Liver (tissue), 9 donors: ENCODE data around the gene SCARB1. TPM values are rescaled to one million over a fixed set of nuclear protein-coding genes. Genes with fewer than 3 reads are reported as not detected.

Source experiments
- DNase-seq: peaks from one replicate; pipeline ENCODE4 v3.0.0-alpha.2; 2017; ENCODE audit warnings: low spot score
- H3K27ac ChIP-seq, 2 donors: one replicate each; pipeline ENCODE4 v1.7.0; 2013; ENCODE audit warnings: inconsistent platforms in 2 of 2, low read length in 2 of 2, control low read depth in 1 of 2, low read depth in 1 of 2, mild to moderate bottlenecking in 1 of 2
- H3K27me3 ChIP-seq, 4 donors: one replicate each; pipeline versions ENCODE4 v1.6.1 to v1.7.0; 2013; ENCODE audit warnings: low read length in 3 of 4, inconsistent platforms in 1 of 4, mild to moderate bottlenecking in 1 of 4, moderate library complexity in 1 of 4; ENCODE audit not compliant: control insufficient read depth in 4 of 4, insufficient read depth in 4 of 4
- H3K36me3 ChIP-seq, 4 donors: one replicate each; pipeline versions ENCODE4 v1.6.1 to v1.7.0; 2013; ENCODE audit warnings: low read length in 3 of 4, mild to moderate bottlenecking in 3 of 4, low read depth in 1 of 4, moderate library complexity in 1 of 4; ENCODE audit not compliant: control insufficient read depth in 4 of 4, insufficient read depth in 3 of 4
- H3K4me1 ChIP-seq, 4 donors: one replicate each; pipeline versions ENCODE4 v1.6.1 to v1.7.0; 2013; ENCODE audit warnings: low read length in 3 of 4, mild to moderate bottlenecking in 3 of 4, moderate library complexity in 1 of 4; ENCODE audit not compliant: control insufficient read depth in 4 of 4, insufficient read depth in 4 of 4
- H3K4me3 ChIP-seq, 3 donors: one replicate each; pipeline versions ENCODE4 v1.6.1 to v1.7.0; 2013; ENCODE audit warnings: low read length in 3 of 3, control low read depth in 1 of 3, low read depth in 1 of 3, mild to moderate bottlenecking in 1 of 3
- H3K9ac ChIP-seq, 2 donors: one replicate each; pipeline ENCODE4 v1.7.0; 2013; ENCODE audit warnings: low read length in 2 of 2, mild to moderate bottlenecking in 2 of 2, moderate library complexity in 2 of 2, control low read depth in 1 of 2, low read depth in 1 of 2
- H3K9me3 ChIP-seq, 4 donors: one replicate each; pipeline versions ENCODE4 v1.6.1 to v1.7.0; 2013; ENCODE audit warnings: low read length in 3 of 4; ENCODE audit not compliant: control insufficient read depth in 4 of 4
- EGR1 ChIP-seq, 2 donors: IDR thresholded peaks; 2 replicates each; pipeline ENCODE4 v1.6.1; 2016 to 2018; ENCODE audit warnings: antibody characterized with exemption in 2 of 2, low read depth in 2 of 2
- FOXA1 ChIP-seq: IDR thresholded peaks from 2 replicates; pipeline ENCODE4 v1.6.1; 2016; ENCODE audit warnings: antibody characterized with exemption
- FOXA2 ChIP-seq: IDR thresholded peaks from 2 replicates; pipeline ENCODE4 v1.6.1; 2016; ENCODE audit warnings: antibody characterized with exemption
- HNF4A ChIP-seq, 2 donors: conservative IDR thresholded peaks; 2 replicates each; pipeline ENCODE4 v1.6.1; 2016; ENCODE audit warnings: antibody characterized with exemption in 2 of 2, mild to moderate bottlenecking in 2 of 2
- HNF4G ChIP-seq: IDR thresholded peaks from 2 replicates; pipeline ENCODE4 v1.6.1; 2016; ENCODE audit warnings: antibody characterized with exemption
- JUND ChIP-seq, 2 donors: IDR thresholded peaks; 2 replicates each; pipeline ENCODE4 v1.6.1; 2016; ENCODE audit warnings: antibody characterized with exemption in 2 of 2
- MAX ChIP-seq: IDR thresholded peaks from 2 replicates; pipeline ENCODE4 v1.6.1; 2016; ENCODE audit warnings: antibody characterized with exemption
- NR2F2 ChIP-seq: IDR thresholded peaks from 2 replicates; pipeline ENCODE4 v1.6.1; 2016; ENCODE audit warnings: antibody characterized with exemption
- RAD21 ChIP-seq, 2 donors: IDR thresholded peaks; 2 replicates each; pipeline ENCODE4 v1.6.1; 2016; ENCODE audit warnings: antibody characterized with exemption in 2 of 2, mild to moderate bottlenecking in 2 of 2
- REST ChIP-seq: IDR thresholded peaks from 2 replicates; pipeline ENCODE4 v1.6.1; 2016; ENCODE audit warnings: antibody characterized with exemption, mild to moderate bottlenecking
- RXRA ChIP-seq, 2 donors: IDR thresholded peaks; 2 replicates each; pipeline ENCODE4 v1.6.1; 2017 to 2018; ENCODE audit warnings: antibody characterized with exemption in 2 of 2, mild to moderate bottlenecking in 1 of 2
- SP1 ChIP-seq: IDR thresholded peaks from 2 replicates; pipeline ENCODE4 v1.6.1; 2018; ENCODE audit warnings: antibody characterized with exemption, mild to moderate bottlenecking
- TAF1 ChIP-seq: conservative IDR thresholded peaks from 2 replicates; pipeline ENCODE4 v1.6.1; 2016; ENCODE audit warnings: antibody characterized with exemption, mild to moderate bottlenecking
- YY1 ChIP-seq: IDR thresholded peaks from 2 replicates; pipeline ENCODE4 v1.6.1; 2016; ENCODE audit warnings: antibody characterized with exemption, mild to moderate bottlenecking
- ZBTB33 ChIP-seq: IDR thresholded peaks from 2 replicates; pipeline ENCODE4 v1.6.1; 2016; ENCODE audit warnings: antibody characterized with exemption
- WGBS: extraction: QIAGEN DNeasy Blood & Tissue Kit; methylation state at CpG from one replicate; pipeline ENCODE4 v1.1.7; 2013; 5-methylcytosine and 5-hydroxymethylcytosine counted together
- polyA plus RNA-seq, 2 donors: library from polyadenylated mRNA; stranded (reverse) in 1 of 2; unstranded in 1 of 2; fragments of 200-250 nt in 1 of 2; fragments of >200 nt in 1 of 2; fragmentation: Nextera tagmentation in 1 of 2; extraction: Ambion mirVana in 1 of 2; gene quantifications; one replicate each; pipeline versions ENCODE4 v1.2.1 to v1.2.3, GENCODE V29; 2013 to 2015
- total RNA-seq, 2 donors: library from RNA; depleted of rRNA; stranded (reverse); fragments of >200 nt; gene quantifications; one replicate each; pipeline ENCODE4 v1.2.3, GENCODE V29; 2014
- TF ChIP-seq, protein P1 (sequence below): fragments of 150-350 bp; IDR thresholded peaks from 2 replicates; pipeline ENCODE4 v1.5.1; 2017; ENCODE audit warnings: improper control_type of control experiment, low read depth, low read length; ENCODE audit not compliant: missing input control
- donor health status: healthy.
- donor health status: healthy.
- donor health status: healthy.
- donor health status: healthy.
- donor health status: healthy.

SCARB1 gene
- total and polyA plus RNA-seq, 4 donors = 85.3 to 289 (median 141) TPM

- Histone ChIP-seq H3K9me3 (no peaks in the 10 kb centered on the region), H3K9ac (no peak overlapping the region), H3K27me3 (no peaks in the 10 kb centered on the region), H3K27ac (peak overlapping the region in 1 of 2 donors; percentile 40), H3K4me3 (no peak overlapping the region), H3K36me3 (no peaks in the 10 kb centered on the region), H3K4me1 (peaks cover 22 to 67% (median 46%) of the 10 kb centered on the region in 4 donors)
- TF ChIP-seq FOXA1 (no peak), YY1 (no peak), RAD21 (IDR thresholded peaks at IDR 0.05) (no peak)
- DNase-seq = no peak
- 92% methylated on average over 17 of the region's 17 CpGs for WGBS
Measured at GRCh38 chr12:124848621-124849380, 14.9 kb downstream of the SCARB1 start.

DNA sequence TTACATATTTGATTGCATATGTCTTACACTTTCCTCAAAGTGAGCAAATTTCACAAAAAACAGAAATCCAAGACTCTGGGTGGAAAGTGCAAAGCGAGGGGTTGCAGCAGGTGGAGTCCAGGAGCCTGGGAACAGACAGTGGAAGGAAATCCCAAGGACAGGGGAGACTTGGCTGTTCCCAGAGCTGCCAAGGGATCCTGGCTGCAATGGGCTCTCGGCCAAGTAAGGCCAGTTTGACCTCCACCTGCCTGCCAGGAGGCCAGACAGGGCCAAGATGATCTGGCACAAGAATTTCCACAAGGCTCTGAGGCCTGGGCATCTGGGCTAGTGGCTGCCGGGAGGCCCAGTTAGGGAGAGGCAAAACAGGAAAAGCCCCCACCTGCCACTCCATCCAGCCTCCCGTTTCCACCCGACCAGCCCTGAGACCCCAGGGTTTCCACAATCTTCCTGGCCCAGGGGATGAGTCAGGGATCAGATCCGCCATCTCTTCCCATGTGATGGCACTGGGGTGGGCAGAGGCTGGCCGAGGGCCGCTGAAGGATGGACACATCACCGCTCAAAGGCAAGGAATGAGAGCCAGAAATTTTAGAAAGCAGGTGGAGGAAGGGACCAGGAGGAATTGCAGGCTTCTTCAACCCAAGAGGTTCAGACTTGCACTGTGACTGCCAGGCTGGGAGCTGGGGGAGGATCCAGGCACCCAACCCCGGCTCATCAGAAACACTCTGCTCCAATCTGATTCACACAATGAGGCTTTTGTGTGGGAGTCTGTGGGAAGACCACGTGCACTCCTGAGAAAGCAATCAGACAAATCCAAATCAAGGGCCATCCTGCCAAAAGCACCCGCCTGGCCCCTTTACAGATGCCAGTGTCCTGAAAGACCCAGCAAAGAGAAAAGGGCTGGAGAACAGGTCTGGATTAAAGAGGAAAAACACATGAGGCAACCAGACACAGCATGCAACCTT is 16.3 kb downstream of the SCARB1 start:
- H3K27me3 ChIP-seq = no peaks in the 10 kb centered on the region

GRCh38 chr12:124844411-124845397 is 19.0 kb downstream of the SCARB1 start:
- Histone ChIP-seq H3K27ac (no peak overlapping the region), H3K4me1 (peaks cover 13 to 57% (median 44%) of the 10 kb centered on the region in 4 donors), H3K36me3 (no peaks in the 10 kb centered on the region)

More for the DNA sequence above, 16.3 kb downstream of the SCARB1 start:
- Histone ChIP-seq H3K9ac (no peak overlapping the region), H3K9me3 (no peaks in the 10 kb centered on the region), H3K27ac (peak overlapping the region; percentile 51 to 66), H3K4me3 (no peak overlapping the region), H3K4me1 (peaks cover 17 to 63% (median 47%) of the 10 kb centered on the region in 4 donors), H3K36me3 (no peaks in the 10 kb centered on the region)
- no peak for TF ChIP-seq FOXA1
- peak; percentile 41 to 49 for TF ChIP-seq RXRA (IDR thresholded peaks at IDR 0.05)
- peak; percentile 34 for TF ChIP-seq NR2F2
- 59% methylated on average over 12 of the region's 12 CpGs for WGBS
- no peak for DNase-seq

More at GRCh38 chr12:124844411-124845397, 19.0 kb downstream of the SCARB1 start:
- DNase-seq = no peak
- Histone ChIP-seq H3K9me3 (no peaks in the 10 kb centered on the region), H3K27me3 (no peaks in the 10 kb centered on the region), H3K4me3 (no peak overlapping the region), H3K9ac (no peak overlapping the region)
- 90% methylated on average over 37 of the region's 37 CpGs for WGBS
- no peak for TF ChIP-seq JUND (IDR thresholded peaks at IDR 0.05)
- TF ChIP-seq REST = no peak
- TF ChIP-seq EGR1 (IDR thresholded peaks at IDR 0.05; ENCODE audit: low read depth in 2 of 2) = no peak
- no peak for TF ChIP-seq TAF1
- no peak for TF ChIP-seq HNF4G
- no peak for TF ChIP-seq FOXA2
- TF ChIP-seq MAX = no peak
- no peak for TF ChIP-seq HNF4A (conservative IDR thresholded peaks at IDR 0.05)
- TF ChIP-seq YY1 = no peak
- TF ChIP-seq, protein P1, sequence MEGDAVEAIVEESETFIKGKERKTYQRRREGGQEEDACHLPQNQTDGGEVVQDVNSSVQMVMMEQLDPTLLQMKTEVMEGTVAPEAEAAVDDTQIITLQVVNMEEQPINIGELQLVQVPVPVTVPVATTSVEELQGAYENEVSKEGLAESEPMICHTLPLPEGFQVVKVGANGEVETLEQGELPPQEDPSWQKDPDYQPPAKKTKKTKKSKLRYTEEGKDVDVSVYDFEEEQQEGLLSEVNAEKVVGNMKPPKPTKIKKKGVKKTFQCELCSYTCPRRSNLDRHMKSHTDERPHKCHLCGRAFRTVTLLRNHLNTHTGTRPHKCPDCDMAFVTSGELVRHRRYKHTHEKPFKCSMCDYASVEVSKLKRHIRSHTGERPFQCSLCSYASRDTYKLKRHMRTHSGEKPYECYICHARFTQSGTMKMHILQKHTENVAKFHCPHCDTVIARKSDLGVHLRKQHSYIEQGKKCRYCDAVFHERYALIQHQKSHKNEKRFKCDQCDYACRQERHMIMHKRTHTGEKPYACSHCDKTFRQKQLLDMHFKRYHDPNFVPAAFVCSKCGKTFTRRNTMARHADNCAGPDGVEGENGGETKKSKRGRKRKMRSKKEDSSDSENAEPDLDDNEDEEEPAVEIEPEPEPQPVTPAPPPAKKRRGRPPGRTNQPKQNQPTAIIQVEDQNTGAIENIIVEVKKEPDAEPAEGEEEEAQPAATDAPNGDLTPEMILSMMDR = no peak
- no peak for TF ChIP-seq ZBTB33
- TF ChIP-seq SP1 = no peak
